Activated T-cell treated with anti-CD3 and anti-CD28 coated beads for 24 hours (primary cell): ENCODE data around the gene PRSS23.
"Not testable (repeated sequence)": the region's sequence is repeated elsewhere in the genome, so short reads cannot be mapped to it uniquely, and the experiment has no call there.

Experiments
- DNase-seq: peaks from one replicate; pipeline ENCODE4 v3.0.0-alpha.2; 2020; ENCODE audit warnings: low read depth

PRSS23 gene, protein sequence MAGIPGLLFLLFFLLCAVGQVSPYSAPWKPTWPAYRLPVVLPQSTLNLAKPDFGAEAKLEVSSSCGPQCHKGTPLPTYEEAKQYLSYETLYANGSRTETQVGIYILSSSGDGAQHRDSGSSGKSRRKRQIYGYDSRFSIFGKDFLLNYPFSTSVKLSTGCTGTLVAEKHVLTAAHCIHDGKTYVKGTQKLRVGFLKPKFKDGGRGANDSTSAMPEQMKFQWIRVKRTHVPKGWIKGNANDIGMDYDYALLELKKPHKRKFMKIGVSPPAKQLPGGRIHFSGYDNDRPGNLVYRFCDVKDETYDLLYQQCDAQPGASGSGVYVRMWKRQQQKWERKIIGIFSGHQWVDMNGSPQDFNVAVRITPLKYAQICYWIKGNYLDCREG

DNA sequence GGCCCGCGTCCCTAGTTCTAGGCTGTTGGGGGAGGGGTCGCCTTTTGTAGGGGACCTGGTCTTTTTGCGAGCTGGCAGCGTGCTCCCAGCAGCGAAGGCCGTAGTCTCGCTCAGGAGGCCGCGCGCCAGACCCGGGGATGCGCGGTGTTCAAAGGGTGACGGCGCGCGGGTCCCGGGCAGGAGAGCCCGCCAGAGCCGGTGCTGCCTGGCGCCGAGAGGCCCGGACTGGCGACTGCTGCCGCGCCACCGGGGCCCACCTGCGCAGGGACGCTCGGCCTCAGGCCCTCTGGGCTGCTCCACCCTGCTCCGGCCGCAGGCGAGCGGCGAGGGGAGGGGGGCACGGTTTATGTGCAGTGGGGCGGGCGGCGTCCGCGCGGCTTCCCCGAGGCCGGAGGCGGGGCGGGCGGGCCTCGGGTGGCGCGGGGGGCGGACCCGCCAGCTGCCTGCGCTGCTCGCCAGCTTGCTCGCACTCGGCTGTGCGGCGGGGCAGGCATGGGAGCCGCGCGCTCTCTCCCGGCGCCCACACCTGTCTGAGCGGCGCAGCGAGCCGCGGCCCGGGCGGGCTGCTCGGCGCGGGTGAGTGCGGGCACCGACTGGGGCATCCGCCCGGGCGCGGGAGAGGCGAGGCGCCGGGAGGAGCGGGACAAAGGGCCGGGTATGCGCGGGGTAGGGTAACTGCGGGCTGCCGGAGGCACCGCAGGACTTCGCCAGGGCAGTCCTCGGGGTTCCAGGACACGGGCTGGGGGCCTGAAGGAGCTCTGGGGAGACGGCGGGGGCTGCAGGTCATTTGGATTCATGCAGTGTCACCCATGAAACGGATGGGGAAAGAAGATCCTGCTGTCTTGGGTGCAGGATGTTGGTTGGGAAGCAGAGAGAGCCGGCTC lies at the start of gene PRSS23:
TSS of gene PRSS23 (plus strand) at position 467 of the 884 bp plus-strand sequence. CDS start 7,102 bp downstream, outside the sequence.
- no peak for DNase-seq

GRCh38 chr11:86753459-86753858 lies 46.9 kb upstream of the PRSS23 start:
- no peak for DNase-seq

DNA sequence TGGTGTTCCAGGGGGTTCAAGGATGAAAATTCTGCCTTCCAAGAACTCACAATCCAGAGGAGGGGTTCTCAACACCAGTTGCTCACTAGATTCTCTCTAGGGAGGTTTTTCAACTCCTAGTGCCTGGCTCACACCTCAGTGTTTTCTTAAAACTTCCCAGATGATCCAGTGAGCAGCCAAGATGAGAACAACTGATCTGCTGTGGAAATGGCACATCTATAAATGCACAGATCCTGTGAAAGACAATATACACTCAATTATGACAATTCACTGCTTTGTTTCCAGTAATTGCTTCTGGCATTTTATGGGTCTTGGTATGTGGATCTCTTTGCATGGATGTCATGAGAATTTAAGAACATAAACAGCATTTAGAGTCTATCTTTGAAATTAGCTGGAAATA lies 45.2 kb upstream of the PRSS23 start:
- DNase-seq = no peak

GRCh38 chr11:86758171-86758570 lies 42.2 kb upstream of the PRSS23 start:
- no peak for DNase-seq

DNA sequence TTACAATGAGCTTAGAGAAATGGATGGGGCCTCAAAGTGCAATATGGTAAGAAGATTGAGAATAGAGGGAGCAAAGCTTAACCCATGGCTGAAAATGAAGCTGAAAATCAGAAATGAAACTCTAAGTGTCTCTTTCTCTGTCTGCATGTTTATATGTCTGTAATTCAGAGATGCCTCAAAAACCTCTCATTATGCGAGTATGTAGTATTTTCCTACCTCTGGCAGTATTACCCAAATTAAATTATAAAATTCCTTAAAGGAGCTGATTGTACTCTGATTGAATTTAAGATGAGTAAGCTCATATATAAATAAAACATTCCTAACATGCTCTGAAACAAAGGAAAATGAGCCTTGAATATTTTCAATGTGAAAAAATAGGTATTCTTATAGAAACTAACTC lies 39.8 kb upstream of the PRSS23 start:
- DNase-seq = no peak

DNA sequence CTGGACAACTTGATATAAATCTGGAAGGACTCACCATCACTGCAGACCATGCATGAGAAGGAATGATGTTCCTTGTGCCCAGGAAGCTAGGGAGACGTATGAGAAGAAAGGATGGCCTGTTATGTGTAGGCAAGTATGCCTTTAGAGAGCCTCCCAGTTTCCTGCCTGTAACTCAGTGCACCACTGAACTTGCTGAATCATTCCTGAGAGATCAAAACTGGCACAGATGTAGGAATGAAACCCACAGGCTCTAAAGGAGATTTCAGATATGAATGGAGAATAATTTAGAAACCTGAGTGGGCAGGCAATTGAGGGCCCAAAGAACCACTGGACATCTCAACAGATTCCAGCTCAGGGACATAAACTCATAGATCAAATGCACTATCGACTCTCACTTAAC lies 38.4 kb upstream of the PRSS23 start:
- DNase-seq = no peak

- DNase-seq = no peak
These were observed 35.1 kb upstream of the PRSS23 start for GRCh38 chr11:86765203-86765602.

GRCh38 chr11:86765878-86766277 lies 34.5 kb upstream of the PRSS23 start:
- no peak for DNase-seq

DNA sequence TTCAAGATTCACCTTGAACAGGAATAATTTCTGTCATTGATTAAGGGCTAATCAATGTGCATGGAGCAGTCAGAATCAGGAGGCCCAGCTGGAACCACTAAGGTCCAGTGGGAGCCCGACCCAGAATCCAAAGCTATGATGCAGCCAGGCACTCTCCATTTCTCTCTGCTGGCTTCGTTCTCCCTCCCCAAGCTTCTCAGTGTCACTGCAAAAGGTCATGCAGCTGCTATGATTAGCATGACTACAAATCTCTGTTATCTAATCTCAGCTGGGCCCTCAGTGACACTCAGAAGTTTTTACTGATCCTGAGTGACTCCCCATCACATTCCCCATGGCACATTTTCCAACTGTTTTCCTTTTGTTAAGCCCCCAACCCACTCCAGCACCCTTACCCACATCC lies 31.1 kb upstream of the PRSS23 start:
- no peak for DNase-seq

- DNase-seq = not testable (repeated sequence)
These were observed 29.8 kb upstream of the PRSS23 start for GRCh38 chr11:86770473-86771027.

- no peak for DNase-seq
These were observed 27.3 kb upstream of the PRSS23 start for GRCh38 chr11:86772999-86773398.

DNA sequence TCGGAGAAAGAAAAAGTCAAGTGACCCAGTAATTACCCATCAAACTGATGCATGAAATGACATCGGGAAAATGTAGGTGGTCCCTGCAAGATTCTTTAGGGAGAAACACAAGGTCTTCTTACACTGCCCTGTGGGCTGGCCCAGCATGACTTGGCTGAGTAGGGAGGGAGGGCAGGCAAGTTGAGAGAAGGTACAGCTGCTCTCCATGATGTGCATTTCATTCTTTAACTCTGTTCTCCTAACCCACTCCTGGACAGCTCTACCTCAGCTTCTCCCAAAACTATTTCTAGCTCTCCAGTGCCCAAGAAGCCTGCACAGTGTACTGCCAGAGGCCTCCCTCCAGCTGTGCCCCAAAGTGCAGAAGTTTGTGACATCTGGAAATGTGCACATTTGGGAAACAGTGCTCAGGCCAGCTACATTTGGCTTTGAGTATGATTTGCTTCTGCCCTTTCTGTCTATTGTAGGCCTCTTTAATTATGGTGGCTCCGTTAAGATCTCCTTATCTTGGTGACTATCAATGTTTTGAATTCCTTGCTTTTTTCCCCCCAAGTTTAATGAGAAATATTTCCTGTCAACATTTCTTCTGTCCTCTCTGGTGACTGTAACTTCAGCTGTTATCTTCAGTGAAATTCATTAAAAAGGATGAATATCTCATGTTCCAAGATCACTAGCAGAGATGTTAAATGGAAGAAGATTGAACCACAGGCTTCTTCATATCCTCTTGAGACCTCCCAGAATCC lies 26.7 kb upstream of the PRSS23 start:
- DNase-seq = no peak

- DNase-seq = no peak
These were observed 25.9 kb upstream of the PRSS23 start for GRCh38 chr11:86774417-86774816.

GRCh38 chr11:86775361-86775760 lies 25.0 kb upstream of the PRSS23 start:
- DNase-seq = no peak

DNA sequence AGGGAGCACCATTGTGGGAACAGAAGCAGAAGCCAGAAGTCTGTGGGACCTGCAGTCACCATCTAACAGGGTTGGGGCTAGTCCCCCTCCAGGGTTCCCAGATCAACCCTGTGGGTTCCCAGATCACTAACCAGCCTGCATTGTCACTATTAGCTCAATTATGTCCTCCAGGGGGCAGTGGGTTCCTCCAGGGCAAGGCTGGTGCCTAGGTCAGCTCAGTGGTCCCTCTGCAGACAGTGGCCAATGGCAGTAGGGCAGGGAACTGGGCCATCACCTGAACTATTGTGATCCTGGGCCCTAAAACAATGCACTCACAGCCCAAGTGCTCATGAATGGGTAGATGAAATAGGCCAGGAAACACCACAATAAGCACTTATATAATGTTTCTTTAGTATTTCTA lies 18.8 kb upstream of the PRSS23 start:
- no peak for DNase-seq

DNA sequence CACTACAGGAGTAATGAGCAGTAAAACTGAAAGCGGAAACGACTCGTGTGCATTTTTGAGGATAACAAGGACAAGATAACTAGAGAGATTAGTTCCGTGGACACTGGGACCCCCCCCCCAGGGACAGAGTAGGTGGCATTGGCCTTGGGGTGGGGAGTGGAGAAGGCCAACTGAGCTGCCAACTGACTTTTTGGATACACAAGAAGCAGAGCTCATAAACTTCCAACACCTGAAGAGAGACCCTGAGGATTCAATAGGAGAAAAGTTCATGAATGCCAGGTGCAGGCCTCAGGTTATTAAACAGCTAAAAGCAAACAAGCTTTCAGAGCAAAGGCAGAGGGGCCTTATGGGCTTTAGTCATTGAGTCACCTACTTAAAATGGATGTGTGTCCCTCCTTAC lies 17.6 kb upstream of the PRSS23 start:
- no peak for DNase-seq

DNA sequence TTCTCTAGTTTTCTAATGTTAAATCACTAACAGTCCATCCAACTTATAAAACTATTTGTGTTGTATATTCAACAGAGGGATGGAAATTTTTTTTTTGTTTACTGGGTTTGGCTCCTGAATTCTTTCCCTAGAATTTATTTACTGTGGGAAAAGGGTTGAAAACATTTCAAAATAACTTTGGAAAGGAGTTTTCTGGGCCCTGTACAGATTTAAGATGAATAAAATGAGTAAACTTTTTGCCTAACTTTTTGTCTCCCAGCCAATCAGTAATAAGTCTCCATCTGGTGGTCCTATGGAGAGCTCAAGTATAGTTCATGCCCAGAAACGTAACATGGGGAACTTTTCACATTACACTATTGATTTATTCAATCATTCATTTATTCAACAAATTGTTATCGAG lies 16.7 kb upstream of the PRSS23 start:
- DNase-seq = no peak

- DNase-seq = no peak
These were observed 16.1 kb upstream of the PRSS23 start for GRCh38 chr11:86784241-86784681.

DNA sequence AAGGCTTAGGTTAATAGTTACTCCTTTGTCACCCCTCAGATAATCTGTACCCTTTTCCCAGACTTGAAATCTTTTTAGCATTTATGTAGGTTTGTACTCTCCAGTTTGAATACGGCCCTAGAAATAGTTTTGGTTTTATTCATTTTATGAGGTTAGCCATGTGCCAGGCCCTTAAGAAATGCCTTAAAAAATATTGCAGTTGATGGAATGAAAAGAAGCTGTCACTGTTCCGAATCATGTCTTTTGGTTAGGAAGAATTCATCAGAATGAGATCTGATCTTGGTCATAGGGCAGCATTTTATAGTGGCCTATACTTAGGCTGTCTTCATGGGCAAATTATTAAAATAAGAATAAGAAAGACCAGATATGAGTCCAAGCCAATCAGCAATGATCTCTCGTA lies 14.8 kb upstream of the PRSS23 start:
- no peak for DNase-seq

GRCh38 chr11:86787018-86787536 lies 13.3 kb upstream of the PRSS23 start:
- DNase-seq = no peak

- no peak for DNase-seq
These were observed 12.7 kb upstream of the PRSS23 start for GRCh38 chr11:86787656-86788055.

DNA sequence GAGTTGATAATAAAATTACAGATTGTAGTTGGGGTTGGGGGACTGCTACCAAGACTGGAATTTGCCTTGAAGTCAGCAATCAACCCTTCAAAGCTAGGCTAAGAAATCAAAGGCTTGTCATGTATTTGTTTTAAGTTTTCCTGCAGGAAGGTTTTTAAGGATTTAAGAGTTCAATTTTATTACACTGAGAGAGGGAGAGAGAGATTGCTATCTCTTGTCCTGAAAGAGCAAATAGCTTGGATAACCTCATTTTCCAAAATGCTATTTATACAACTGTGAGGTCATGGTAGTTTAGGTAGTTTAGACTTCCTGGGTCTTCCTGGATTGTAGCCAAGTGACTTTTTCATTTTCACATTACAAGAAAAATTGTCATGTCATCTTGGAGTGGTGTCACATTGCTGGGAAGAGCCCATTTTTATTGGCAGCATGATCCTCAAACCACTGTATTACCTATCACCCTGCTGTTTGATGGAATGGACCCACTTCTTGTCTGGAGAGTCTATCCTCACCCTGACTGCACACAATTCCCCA lies 10.1 kb upstream of the PRSS23 start:
- DNase-seq = no peak
